H1 (cell line): ENCODE results near the gene AKAP9. TPM values are rescaled to one million over a fixed set of nuclear protein-coding genes. Genes with fewer than 3 reads are reported as not detected.
"Not testable (repeated sequence)": the region's sequence is repeated elsewhere in the genome, so short reads cannot be mapped to it uniquely, and the experiment has no call there.

Experiments
- CTCF ChIA-PET: fragments of 300-600 bp; sonication (Branson Sonifier 250); formaldehyde crosslinking; loops from one replicate; lab custom pipeline; 2021; ENCODE audit not compliant: partially characterized antibody; lab: Charles Lee
- POLR2A ChIA-PET: fragments of 300-600 bp; sonication (Branson Sonifier 250); formaldehyde crosslinking; loops from one replicate; lab custom pipeline; 2021; ENCODE audit warnings: inconsistent platforms; ENCODE audit not compliant: partially characterized antibody; lab: Charles Lee
- DNase-seq, 2 experiments: peaks; one replicate each; pipeline versions ENCODE4 v3.0.0 to v3.0.0-alpha.2; 2010 to 2022; ENCODE audit warnings: low spot score in 2 of 2, low read depth in 1 of 2, mixed read lengths in 1 of 2
- FAIRE-seq: peaks from 2 replicates; lab custom pipeline; 2011; peaks lifted over from hg19 to GRCh38; lab: Jason Lieb, UNC
- H2AFZ ChIP-seq: 2 replicates; pipeline ENCODE4 v1.8.1; 2012; ENCODE audit warnings: low read length, inconsistent platforms
- H2AK5ac ChIP-seq: 2 replicates; pipeline ENCODE4 v1.6.1; 2013; ENCODE audit warnings: low read depth, low read length
- H2BK120ac ChIP-seq: replicated peaks from 2 replicates; pipeline ENCODE3; 2013; ENCODE audit warnings: low read depth, low read length, inconsistent platforms
- H2BK12ac ChIP-seq: 2 replicates; pipeline ENCODE4 v1.6.1; 2013; ENCODE audit warnings: low read depth, low read length
- H2BK15ac ChIP-seq: 2 replicates; pipeline ENCODE4 v1.6.1; 2013; ENCODE audit warnings: low read length
- H2BK20ac ChIP-seq: 2 replicates; pipeline ENCODE4 v1.6.1; 2013; ENCODE audit warnings: low read length
- H2BK5ac ChIP-seq: 2 replicates; pipeline ENCODE4 v1.6.1; 2013; ENCODE audit warnings: low read depth, low read length
- H3K14ac ChIP-seq: 2 replicates; pipeline ENCODE4 v1.6.1; 2013; ENCODE audit warnings: inconsistent platforms; ENCODE audit not compliant: insufficient read length
- H3K18ac ChIP-seq: 2 replicates; pipeline ENCODE4 v1.6.1; 2013; ENCODE audit warnings: low read length; ENCODE audit errors: extremely low read depth
- H3K23ac ChIP-seq: 2 replicates; pipeline ENCODE4 v1.6.1; 2013; ENCODE audit warnings: inconsistent platforms; ENCODE audit not compliant: insufficient read length
- H3K23me2 ChIP-seq: 2 replicates; pipeline ENCODE4 v1.6.1; 2013; ENCODE audit warnings: low read depth, low read length
- H3K27ac ChIP-seq: 2 replicates; pipeline ENCODE4 v1.6.1; 2011; ENCODE audit warnings: low read depth, low read length, inconsistent platforms
- H3K27me3 ChIP-seq, 4 experiments: replicated peaks in 1 of 4; 1 replicate in 1 of 4; 2 replicates in 3 of 4; pipeline versions ENCODE4 v1.6.1 to v1.8.1; 2011 to 2013; ENCODE audit warnings: low read length in 3 of 4, mild to moderate bottlenecking in 3 of 4, inconsistent platforms in 2 of 4, mixed read lengths in 2 of 4, moderate library complexity in 1 of 4; ENCODE audit not compliant: control insufficient read depth in 3 of 4, insufficient read depth in 3 of 4; ENCODE audit errors: extremely low read depth in 1 of 4
- H3K36me3 ChIP-seq, 4 experiments: 2 replicates each; pipeline versions ENCODE4 v1.6.1 to v1.8.1; 2011 to 2013; ENCODE audit warnings: mild to moderate bottlenecking in 4 of 4, low read length in 3 of 4, moderate library complexity in 2 of 4, control low read depth in 1 of 4, inconsistent platforms in 1 of 4; ENCODE audit not compliant: insufficient read depth in 4 of 4, control insufficient read depth in 2 of 4
- H3K4ac ChIP-seq: replicated peaks from 2 replicates; pipeline ENCODE3; 2013; ENCODE audit warnings: low read length, low read depth, mixed read lengths, inconsistent platforms; ENCODE audit not compliant: insufficient read length
- H3K4me1 ChIP-seq, 4 experiments: replicated peaks in 1 of 4; 1 replicate in 1 of 4; 2 replicates in 3 of 4; pipeline versions ENCODE4 v1.6.1 to v1.8.1; 2011 to 2013; ENCODE audit warnings: low read length in 3 of 4, inconsistent platforms in 2 of 4, mixed read lengths in 1 of 4; ENCODE audit not compliant: insufficient read depth in 4 of 4, control insufficient read depth in 3 of 4
- H3K4me2 ChIP-seq, 2 experiments: 2 replicates each; pipeline versions ENCODE4 v1.6.1 to v1.8.1; 2011 to 2013; ENCODE audit warnings: low read depth in 2 of 2, low read length in 2 of 2, control low read depth in 1 of 2, inconsistent platforms in 1 of 2, mild to moderate bottlenecking in 1 of 2; ENCODE audit not compliant: insufficient read depth in 1 of 2
- H3K4me3 ChIP-seq, 4 experiments: fragments of 200-600, 300-600 bp in 1 of 4; sonication (generic), shearing (Covaris generic), sonication (Bioruptor Twin) in 1 of 4; 2 replicates each; pipeline versions ENCODE4 v1.5.1 to v1.8.1; 2011 to 2016; ENCODE audit warnings: low read length in 4 of 4, low read depth in 3 of 4, control low read depth in 2 of 4, inconsistent platforms in 2 of 4, mild to moderate bottlenecking in 2 of 4, mixed read lengths in 1 of 4, moderate library complexity in 1 of 4; ENCODE audit not compliant: insufficient read depth in 2 of 4; ENCODE audit errors: extremely low read depth in 1 of 4
- H3K56ac ChIP-seq: replicated peaks from 2 replicates; pipeline ENCODE3; 2013; ENCODE audit warnings: low read depth, mild to moderate bottlenecking, mixed read lengths, low read length, inconsistent platforms; ENCODE audit not compliant: insufficient read length
- H3K79me1 ChIP-seq: 2 replicates; pipeline ENCODE4 v1.6.1; 2013; ENCODE audit warnings: low read depth, low read length, control low read depth
- H3K79me2 ChIP-seq, 2 experiments: 2 replicates each; pipeline versions ENCODE4 v1.6.1 to v1.8.1; 2012 to 2013; ENCODE audit warnings: low read length in 2 of 2, mild to moderate bottlenecking in 2 of 2, inconsistent platforms in 1 of 2; ENCODE audit not compliant: insufficient read depth in 2 of 2, control insufficient read depth in 1 of 2
- H3K9ac ChIP-seq, 4 experiments: replicated peaks in 1 of 4; 1 replicate in 1 of 4; 2 replicates in 3 of 4; pipeline versions ENCODE4 v1.6.1 to v1.8.1; 2011 to 2013; ENCODE audit warnings: low read depth in 3 of 4, low read length in 3 of 4, control low read depth in 2 of 4, mild to moderate bottlenecking in 2 of 4, moderate library complexity in 2 of 4, inconsistent platforms in 1 of 4; ENCODE audit errors: extremely low read depth in 1 of 4
- H3K9me3 ChIP-seq, 2 experiments: 2 replicates each; pipeline versions ENCODE4 v1.6.1 to v1.8.1; 2012 to 2013; ENCODE audit warnings: mild to moderate bottlenecking in 2 of 2, moderate library complexity in 2 of 2, control low read depth in 1 of 2, inconsistent platforms in 1 of 2, low read depth in 1 of 2, low read length in 1 of 2, mixed read lengths in 1 of 2; ENCODE audit not compliant: insufficient read depth in 2 of 2
- H4K20me1 ChIP-seq, 2 experiments: replicated peaks in 1 of 2; 2 replicates each; pipeline versions ENCODE3 to v1.8.1; 2011 to 2013; ENCODE audit warnings: inconsistent platforms in 2 of 2, low read length in 2 of 2, mild to moderate bottlenecking in 1 of 2; ENCODE audit not compliant: insufficient read depth in 2 of 2, control insufficient read depth in 1 of 2
- H4K5ac ChIP-seq: 2 replicates; pipeline ENCODE4 v1.6.1; 2013; ENCODE audit warnings: low read length, low read depth, mixed read lengths, inconsistent platforms; ENCODE audit not compliant: insufficient read length
- H4K8ac ChIP-seq: 2 replicates; pipeline ENCODE4 v1.8.0; 2013; ENCODE audit warnings: mild to moderate bottlenecking, moderate library complexity, low read length, inconsistent platforms; ENCODE audit not compliant: insufficient read depth; ENCODE audit errors: extremely low read depth
- H4K91ac ChIP-seq: replicated peaks from 2 replicates; pipeline ENCODE3; 2013; ENCODE audit warnings: low read length, mixed read lengths, inconsistent platforms; ENCODE audit not compliant: insufficient read length
- BCL11A ChIP-seq, 2 experiments: IDR thresholded peaks; one replicate each; pipeline ENCODE4 v1.6.1; 2011; ENCODE audit warnings: low read depth in 2 of 2, low read length in 2 of 2, mild to moderate bottlenecking in 2 of 2
- CHD2 ChIP-seq: IDR thresholded peaks from 2 replicates; pipeline ENCODE4 v1.6.1; 2012; ENCODE audit warnings: low read length, improper control_type of control experiment
- CTBP2 ChIP-seq: IDR thresholded peaks from 2 replicates; pipeline ENCODE4 v1.7.0; 2011; ENCODE audit warnings: borderline replicate concordance, mild to moderate bottlenecking, moderate library complexity, mixed read lengths, low read length; ENCODE audit not compliant: insufficient read depth, insufficient read length
- EGR1 ChIP-seq: IDR thresholded peaks from 2 replicates; pipeline ENCODE4 v1.6.1; 2011; ENCODE audit warnings: low read depth, low read length, borderline replicate concordance
- JUND ChIP-seq: IDR thresholded peaks from 2 replicates; pipeline ENCODE4 v1.6.1; 2011; ENCODE audit warnings: mild to moderate bottlenecking, improper control_type of control experiment, low read length
- SRF ChIP-seq: IDR thresholded peaks from 2 replicates; pipeline ENCODE4 v1.6.1; 2011; ENCODE audit warnings: mild to moderate bottlenecking, low read depth, low read length, moderate library complexity
- TCF12 ChIP-seq: IDR thresholded peaks from 2 replicates; pipeline ENCODE4 v1.6.1; 2011; ENCODE audit warnings: low read depth, mild to moderate bottlenecking, low read length
- TEAD4 ChIP-seq: IDR thresholded peaks from 2 replicates; pipeline ENCODE4 v1.6.1; 2012; ENCODE audit warnings: low read depth, low read length, inconsistent platforms, mixed read lengths
- WGBS, 2 experiments: shearing (Covaris generic) in 1 of 2; methylation state at CpG; one replicate each; pipeline versions ENCODE4 v1.1.6 to v1.1.7; 2013 to 2015; ENCODE audit warnings: low lambda C conversion rate in 2 of 2, mixed read lengths in 2 of 2, inconsistent platforms in 1 of 2, low coverage in 1 of 2, missing lambda C conversion rate in 1 of 2; ENCODE audit not compliant: insufficient replicate concordance in 2 of 2, insufficient coverage in 1 of 2, insufficient read length in 1 of 2; ENCODE audit errors: extremely low coverage in 1 of 2, missing lambda C conversion rate in 1 of 2; 5-methylcytosine and 5-hydroxymethylcytosine counted together
- polyA plus RNA-seq, 7 experiments: library from polyadenylated mRNA; depleted of rRNA in 3 of 7; stranded (reverse) in 5 of 7; unstranded in 2 of 7; fragments of >200 nt in 5 of 7; fragments of 200-250 nt in 2 of 7; gene quantifications; 1 replicate in 5 of 7; 2 replicates in 1 of 7; 4 replicates in 1 of 7; pipeline versions ENCODE4 v1.2.1 to v1.2.3, GENCODE V29; 2011 to 2013; ENCODE audit warnings: missing spikeins in 2 of 7, mixed read lengths in 2 of 7
- total RNA-seq: library from RNA; stranded (reverse); fragmentation: NEBNext Ultra II Directional; extraction: Animal tissue kit (Norgen Biotek cat#: 25700); gene quantifications from 2 replicates; pipeline ENCODE4 v1.2.1, GENCODE V29; 2021

AKAP9 gene
- total and polyA plus RNA-seq, 2 of the 8 experiments (the other 6 are each of a cell fraction or from before 2014, with no cell fraction given), result 6.2 to 26.3 TPM

DNA sequence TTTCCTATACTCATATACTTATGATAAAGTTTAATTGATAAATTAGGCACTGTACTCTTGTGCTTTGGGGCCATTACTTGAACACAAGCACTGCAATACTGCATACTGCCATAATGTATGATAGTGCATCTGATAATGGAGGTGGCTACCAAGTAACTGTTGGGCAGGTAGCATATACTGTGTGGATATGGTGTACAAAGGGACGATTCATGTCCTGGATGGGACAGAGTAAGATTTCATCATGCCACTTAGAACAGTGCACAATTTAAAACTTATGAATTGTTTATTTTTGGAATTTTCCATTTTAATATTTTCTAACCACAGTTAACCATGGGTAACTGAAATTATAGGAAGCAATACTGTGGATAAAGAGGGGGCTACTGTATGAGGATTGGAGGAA lies 38.9 kb downstream of the AKAP9 start (continued):
- TF ChIP-seq CHD2, result no peak
- TF ChIP-seq SRF, result no peak
- no peak for TF ChIP-seq BCL11A (IDR thresholded peaks at IDR 0.05; ENCODE audit: low read depth in 2 of 2, low read length in 2 of 2)
- TF ChIP-seq TCF12, result no peak
- TF ChIP-seq EGR1, result no peak
- TF ChIP-seq TEAD4, result no peak
- no peak for TF ChIP-seq CTBP2
- no peak for TF ChIP-seq JUND

DNA sequence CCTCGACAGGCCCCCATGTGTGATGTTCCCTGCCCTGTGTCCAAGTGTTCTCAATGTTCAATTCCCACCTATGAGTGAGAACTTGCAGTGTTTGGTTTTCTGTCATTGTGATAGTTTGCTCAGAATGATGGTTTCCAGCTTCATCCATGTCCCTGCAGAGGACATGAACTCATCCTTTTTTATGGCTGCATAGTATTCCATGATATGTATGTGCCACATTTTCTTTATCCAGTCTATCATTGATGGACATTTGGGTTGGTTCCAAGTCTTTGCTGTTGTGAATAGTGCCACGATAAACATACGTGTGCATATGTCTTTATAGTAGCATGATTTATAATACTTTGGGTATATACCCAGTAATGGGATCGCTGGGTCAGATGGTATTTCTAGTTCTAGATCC lies 41.7 kb downstream of the AKAP9 start:
- H3K27ac ChIP-seq, H3K4me1 ChIP-seq, H3K9ac ChIP-seq, H3K79me1 ChIP-seq, FAIRE-seq, H3K79me2 ChIP-seq, CTCF ChIA-PET, H4K20me1 ChIP-seq, H3K23me2 ChIP-seq, H3K4ac ChIP-seq, H4K8ac ChIP-seq, DNase-seq, H3K36me3 ChIP-seq, H3K56ac ChIP-seq, H3K18ac ChIP-seq, H3K23ac ChIP-seq, H2AFZ ChIP-seq, H2AK5ac ChIP-seq, H4K91ac ChIP-seq, H2BK12ac ChIP-seq, H3K9me3 ChIP-seq, H4K5ac ChIP-seq, H3K4me3 ChIP-seq, H2BK5ac ChIP-seq, H2BK15ac ChIP-seq, H2BK20ac ChIP-seq, H3K27me3 ChIP-seq, H3K4me2 ChIP-seq, H3K14ac ChIP-seq, POLR2A ChIA-PET, H2BK120ac ChIP-seq: not testable (repeated sequence)
- 95% methylated on average over 4 of the region's 4 CpGs; no CpG with 5 or more reads in 1 of the 2 experiments for WGBS, 2 experiments
